Mucosa of rectum (tissue), 2 donors: ENCODE measurements around the gene PDZD4.

Source experiments
- H3K27ac ChIP-seq, 2 donors: one replicate each; pipeline ENCODE4 v1.7.0; 2013; ENCODE audit warnings: inconsistent platforms in 2 of 2, low read depth in 2 of 2, low read length in 2 of 2
- H3K27me3 ChIP-seq, 2 donors: one replicate each; pipeline ENCODE4 v1.7.0; 2013; ENCODE audit warnings: low read length in 2 of 2; ENCODE audit not compliant: control insufficient read depth in 2 of 2, insufficient read depth in 2 of 2
- H3K36me3 ChIP-seq, 2 donors: one replicate each; pipeline ENCODE4 v1.7.0; 2013; ENCODE audit warnings: low read length in 2 of 2; ENCODE audit not compliant: control insufficient read depth in 2 of 2, insufficient read depth in 2 of 2
- H3K4me1 ChIP-seq, 2 donors: one replicate each; pipeline ENCODE4 v1.7.0; 2013; ENCODE audit warnings: low read length in 2 of 2, mild to moderate bottlenecking in 1 of 2; ENCODE audit not compliant: control insufficient read depth in 2 of 2, insufficient read depth in 2 of 2
- H3K4me3 ChIP-seq, 2 donors: one replicate each; pipeline ENCODE4 v1.7.0; 2013; ENCODE audit warnings: low read length in 2 of 2
- H3K9ac ChIP-seq, 2 donors: one replicate each; pipeline ENCODE4 v1.7.0; 2013; ENCODE audit warnings: low read length in 2 of 2, low read depth in 1 of 2, mild to moderate bottlenecking in 1 of 2
- H3K9me3 ChIP-seq, 2 donors: one replicate each; pipeline ENCODE4 v1.7.0; 2013; ENCODE audit warnings: low read length in 2 of 2; ENCODE audit not compliant: control insufficient read depth in 2 of 2
- donor health status: healthy.
- donor health status: Normal muscosa, but diverticular disease.

The PDZD4 gene

DNA sequence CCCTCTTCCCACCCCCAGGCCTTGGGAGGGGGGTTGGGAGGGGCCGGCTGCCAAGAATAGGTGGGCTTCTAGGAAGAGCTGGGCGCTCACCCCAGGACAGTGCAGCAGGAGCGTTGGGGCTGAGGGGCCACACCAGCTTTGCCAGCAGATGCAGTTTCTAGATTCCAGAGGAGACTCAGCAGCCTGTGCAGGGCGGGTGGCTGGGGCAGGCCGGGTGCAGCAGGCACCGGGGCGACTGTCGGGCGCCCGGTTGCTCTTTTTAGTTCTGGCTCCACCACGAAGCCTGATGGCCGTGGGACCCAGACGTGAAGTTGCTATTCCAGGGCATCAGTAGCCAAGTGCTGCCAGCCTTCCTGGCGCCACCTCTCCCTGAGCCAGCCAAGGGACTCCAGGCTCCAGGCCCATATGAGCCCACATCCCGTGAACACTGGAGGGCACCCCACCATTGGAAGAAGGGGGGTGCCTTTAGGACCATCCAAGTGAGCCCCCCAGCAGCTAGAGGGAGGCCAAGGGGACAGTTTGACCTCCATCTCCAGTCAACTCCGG, 30.1 kb downstream of the PDZD4 start:
- Histone ChIP-seq H3K4me1 (peaks cover 7% of the 10 kb centered on the region in 2 donors), H3K27ac (no peak overlapping the region), H3K9me3 (no peaks in the 10 kb centered on the region), H3K9ac (no peak overlapping the region), H3K36me3 (peaks cover 0 to 11% of the 10 kb centered on the region in 2 donors), H3K27me3 (peaks cover 0 to 2% of the 10 kb centered on the region in 2 donors), H3K4me3 (no peak overlapping the region)

GRCh38 chrX:153799326-153799725, 31.0 kb downstream of the PDZD4 start:
- Histone ChIP-seq H3K4me1 (peaks cover 8% of the 10 kb centered on the region in 2 donors), H3K27me3 (peaks cover 0 to 2% of the 10 kb centered on the region in 2 donors), H3K4me3 (no peak overlapping the region), H3K36me3 (peaks cover 0 to 11% of the 10 kb centered on the region in 2 donors), H3K27ac (no peak overlapping the region), H3K9ac (no peak overlapping the region), H3K9me3 (no peaks in the 10 kb centered on the region)

GRCh38 chrX:153797415-153798015, 32.8 kb downstream of the PDZD4 start:
- Histone ChIP-seq H3K4me1 (peaks cover 9 to 16% of the 10 kb centered on the region in 2 donors), H3K36me3 (peaks cover 0 to 15% of the 10 kb centered on the region in 2 donors), H3K27ac (no peak overlapping the region), H3K9ac (no peak overlapping the region), H3K27me3 (peaks cover 0 to 2% of the 10 kb centered on the region in 2 donors), H3K4me3 (no peak overlapping the region), H3K9me3 (no peaks in the 10 kb centered on the region)

- Histone ChIP-seq H3K4me3 (peak overlapping the region; percentile 80), H3K9ac (peak overlapping the region; percentile 65 to 72), H3K9me3 (no peaks in the 10 kb centered on the region), H3K4me1 (peaks cover 11 to 16% of the 10 kb centered on the region in 2 donors), H3K36me3 (peaks cover 0 to 19% of the 10 kb centered on the region in 2 donors), H3K27me3 (no peaks in the 10 kb centered on the region), H3K27ac (peak overlapping the region; percentile 92 to 95)
These were observed 35.2 kb downstream of the PDZD4 start for GRCh38 chrX:153794897-153795816.

GRCh38 chrX:153794018-153794896, 36.1 kb downstream of the PDZD4 start, which contains the start of the genes IDH3G and SSR4:
Gene IDH3G, minus strand, starts transcription at chrX:153794375. Its CDS starts 49 bp downstream, at chrX:153794326.
Gene SSR4, plus strand, starts transcription at chrX:153794668. Its CDS starts 20 bp downstream, at chrX:153794688.
- Histone ChIP-seq H3K4me3 (peak within 1 kb of the TSS; percentile 80), H3K27ac (peak within 1 kb of the TSS; percentile 92 to 95), H3K9me3 (no peaks in the 10 kb centered on the region), H3K27me3 (no peaks in the 10 kb centered on the region), H3K9ac (peak within 1 kb of the TSS; percentile 80 to 85), H3K4me1 (peaks cover 11 to 16% of the 10 kb centered on the region in 2 donors), H3K36me3 (peaks cover 7 to 21% of the 10 kb centered on the region in 2 donors)

GRCh38 chrX:153793291-153793690, 37.1 kb downstream of the PDZD4 start:
- Histone ChIP-seq H3K4me1 (peaks cover 11 to 16% of the 10 kb centered on the region in 2 donors), H3K27ac (peak overlapping the region; percentile 92 to 95), H3K36me3 (peaks cover 7 to 18% of the 10 kb centered on the region in 2 donors), H3K9me3 (no peaks in the 10 kb centered on the region), H3K4me3 (peak overlapping the region; percentile 80), H3K9ac (peak overlapping the region; percentile 80 to 85), H3K27me3 (no peaks in the 10 kb centered on the region)

- no peak overlapping the region for H3K27ac ChIP-seq
- no peak overlapping the region for H3K9ac ChIP-seq
- H3K4me3 ChIP-seq: peak overlapping the region in 1 of 2 donors; percentile 80
- H3K4me1 ChIP-seq: peaks cover 11 to 16% of the 10 kb centered on the region in 2 donors
- H3K27me3 ChIP-seq: no peaks in the 10 kb centered on the region
- H3K36me3 ChIP-seq: peaks cover 7 to 17% of the 10 kb centered on the region in 2 donors
- H3K9me3 ChIP-seq: no peaks in the 10 kb centered on the region
These were observed 38.0 kb downstream of the PDZD4 start for GRCh38 chrX:153792368-153792767.

GRCh38 chrX:153791104-153791852, 39.1 kb downstream of the PDZD4 start:
- no peak overlapping the region for H3K9ac ChIP-seq

GRCh38 chrX:153789654-153790053, 40.7 kb downstream of the PDZD4 start:
- Histone ChIP-seq H3K27me3 (no peaks in the 10 kb centered on the region), H3K4me1 (peaks cover 3 to 8% of the 10 kb centered on the region in 2 donors), H3K36me3 (peaks cover 15 to 21% of the 10 kb centered on the region in 2 donors)

More at GRCh38 chrX:153791104-153791852, 39.1 kb downstream of the PDZD4 start:
- Histone ChIP-seq H3K27me3 (no peaks in the 10 kb centered on the region), H3K4me3 (no peak overlapping the region), H3K36me3 (peaks cover 13 to 18% of the 10 kb centered on the region in 2 donors), H3K4me1 (peaks cover 11 to 16% of the 10 kb centered on the region in 2 donors), H3K9me3 (no peaks in the 10 kb centered on the region), H3K27ac (no peak overlapping the region)

More at GRCh38 chrX:153789654-153790053, 40.7 kb downstream of the PDZD4 start:
- Histone ChIP-seq H3K27ac (no peak overlapping the region), H3K4me3 (no peak overlapping the region), H3K9ac (no peak overlapping the region), H3K9me3 (no peaks in the 10 kb centered on the region)
